Measurements from ENCODE around the gene EDEM1.
"Not testable (repeated sequence)": the region's sequence is repeated elsewhere in the genome, so short reads cannot be mapped to it uniquely, and the experiment has no call there.

The EDEM1 gene

GRCh38 chr3:5179036-5179435 lies 8.5 kb upstream of the EDEM1 start:
- DNase-seq: not testable (repeated sequence)

DNA sequence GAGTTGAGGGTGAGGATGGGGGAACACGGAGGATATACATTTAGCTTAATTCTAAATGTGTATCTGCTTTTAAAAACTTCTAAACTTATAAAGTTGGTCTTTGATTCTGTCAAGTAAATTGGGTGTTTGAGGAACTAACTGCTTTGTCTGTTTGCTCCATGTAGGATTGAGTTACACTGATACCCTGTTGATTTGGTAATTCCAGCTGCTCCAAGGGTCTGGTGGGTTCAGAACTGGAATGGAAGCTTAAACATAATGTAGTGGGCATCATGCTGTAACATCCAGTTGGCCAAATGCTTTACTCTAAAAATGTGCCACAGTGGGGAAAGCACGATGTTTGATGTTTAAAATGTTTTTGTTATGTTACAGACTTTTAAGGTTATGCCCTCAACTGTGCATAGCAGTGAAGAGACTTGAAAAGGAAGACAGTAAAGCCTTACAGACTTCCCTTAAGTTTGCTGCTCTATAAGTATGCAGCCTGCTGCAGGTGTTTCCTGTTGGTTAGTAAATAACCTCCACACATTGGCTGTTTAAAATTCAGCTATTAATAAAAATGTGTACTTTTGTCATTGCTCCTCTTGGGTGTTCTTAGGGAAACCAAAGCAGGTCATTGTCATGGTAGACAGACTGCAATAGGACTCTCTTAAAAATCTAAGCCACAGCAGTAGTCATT lies 5.9 kb upstream of the EDEM1 start:
- no peak for DNase-seq

DNA sequence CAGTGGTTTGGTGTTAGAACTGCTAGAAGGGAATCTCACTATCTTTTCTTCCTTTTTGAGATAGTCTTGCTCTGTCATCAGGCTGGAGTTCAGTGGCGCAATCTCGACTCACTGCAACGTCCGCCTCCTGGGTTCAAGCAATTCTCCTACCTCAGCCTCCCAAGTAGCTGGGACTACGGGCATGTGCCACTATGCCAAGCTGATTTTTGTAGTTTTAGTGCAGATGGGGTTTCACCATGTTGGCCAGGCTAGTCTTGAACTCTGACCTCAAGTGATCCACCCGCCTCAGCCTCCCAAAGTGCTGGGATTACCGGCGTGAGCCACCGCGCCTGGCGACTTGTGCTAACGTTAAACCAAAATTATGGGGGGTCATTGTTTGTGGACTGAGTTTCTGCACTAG lies 3.8 kb upstream of the EDEM1 start:
- not testable (repeated sequence) for DNase-seq

GRCh38 chr3:5184499-5184898 lies 3.0 kb upstream of the EDEM1 start:
- DNase-seq: no peak

DNA sequence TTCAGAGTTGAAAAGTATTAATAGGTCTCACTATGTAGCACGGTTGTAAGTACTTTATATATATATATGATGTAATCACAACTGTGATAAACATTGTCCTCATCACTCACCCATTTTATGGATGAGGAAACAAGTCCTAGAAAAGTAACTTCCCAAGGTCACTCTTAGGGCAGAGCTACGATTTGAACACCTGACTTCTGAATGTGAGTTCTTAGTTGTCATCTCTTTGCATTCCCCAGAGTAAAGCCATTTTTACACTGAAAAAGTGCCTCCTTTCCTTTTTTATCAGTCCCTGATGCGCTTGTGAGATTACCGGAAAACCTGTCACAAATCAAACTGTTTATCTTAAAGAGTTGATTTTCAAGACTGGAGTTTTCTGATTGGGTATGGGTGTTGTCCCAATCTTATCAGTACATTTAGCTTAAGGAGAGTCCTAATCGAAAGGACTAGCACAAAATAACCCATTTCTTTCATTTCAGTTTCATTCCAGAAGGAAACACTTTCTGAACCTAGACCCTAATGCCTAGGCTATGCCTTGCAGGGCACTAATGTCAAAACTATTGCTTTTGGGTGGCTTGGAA lies 2.3 kb upstream of the EDEM1 start:
- no peak for DNase-seq

DNA sequence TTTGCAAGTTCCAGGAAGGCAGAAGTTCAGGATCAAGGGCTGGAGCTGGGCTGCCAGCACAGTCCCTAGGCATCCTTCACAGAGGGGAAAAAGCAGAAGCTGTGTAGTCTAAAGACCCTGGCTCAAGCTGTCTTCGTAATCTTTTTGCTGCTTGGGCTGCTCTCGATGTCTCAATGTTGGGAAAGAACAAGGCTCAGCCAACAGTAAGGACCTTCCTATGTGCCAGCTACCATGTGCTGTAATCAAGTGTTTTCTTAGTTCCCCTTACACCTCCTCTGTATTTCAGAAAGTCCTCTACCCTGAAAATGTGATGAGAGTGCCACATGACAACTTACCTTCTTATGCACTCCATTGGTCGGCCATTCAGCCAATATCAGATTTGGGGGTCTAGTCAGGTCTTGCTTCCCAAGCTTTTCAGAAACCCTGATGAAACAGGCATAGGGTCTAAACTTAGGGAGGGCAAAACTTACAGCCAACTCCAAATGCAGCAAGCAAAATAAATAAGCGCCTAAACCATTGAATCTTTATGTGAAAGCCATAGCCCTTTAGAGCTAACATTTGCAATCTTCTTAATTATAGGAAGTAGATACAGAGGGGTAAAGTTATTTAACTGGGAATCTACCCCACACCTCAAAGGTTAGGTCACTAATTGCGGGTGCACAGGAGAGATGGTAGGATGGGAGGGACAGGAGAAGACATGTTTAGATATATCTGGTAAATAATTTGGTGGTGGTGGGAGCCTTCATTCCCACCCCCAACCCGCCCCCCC lies 1.2 kb upstream of the EDEM1 start:
- DNase-seq: no peak

DNA sequence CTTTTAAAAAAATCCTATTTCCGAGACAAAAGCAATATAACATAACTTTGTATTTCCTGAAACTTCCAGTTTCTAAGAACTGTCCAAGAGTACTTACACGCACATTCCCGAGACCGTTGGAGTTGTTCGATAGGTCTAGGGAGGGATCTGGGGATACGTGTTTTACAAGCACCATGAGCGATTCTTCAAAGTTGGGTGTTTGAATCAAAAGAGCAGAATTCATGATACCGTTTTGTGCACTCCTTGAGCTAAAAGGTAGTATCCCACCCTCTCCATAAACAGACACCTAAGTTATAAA lies 700 bp upstream of the EDEM1 start:
- DNase-seq: no peak

GRCh38 chr3:5187920-5188418 lies 462 bp downstream of the EDEM1 start:
- peak; percentile 44 to 56 for DNase-seq

GRCh38 chr3:5188419-5189221 lies 1.1 kb downstream of the EDEM1 start:
- peak; percentile 45 to 53 for DNase-seq

- DNase-seq: peak in 1 of 2 experiments; percentile 43
These were observed 2.8 kb downstream of the EDEM1 start for GRCh38 chr3:5190147-5190791.

GRCh38 chr3:5191555-5192304 lies 4.2 kb downstream of the EDEM1 start:
- no peak for DNase-seq

GRCh38 chr3:5192571-5193365 lies 5.3 kb downstream of the EDEM1 start:
- DNase-seq: peak; percentile 46 to 68

GRCh38 chr3:5194341-5194740 lies 6.8 kb downstream of the EDEM1 start:
- no peak for DNase-seq

- DNase-seq: no peak
These were observed 7.4 kb downstream of the EDEM1 start for GRCh38 chr3:5194801-5195509.

DNA sequence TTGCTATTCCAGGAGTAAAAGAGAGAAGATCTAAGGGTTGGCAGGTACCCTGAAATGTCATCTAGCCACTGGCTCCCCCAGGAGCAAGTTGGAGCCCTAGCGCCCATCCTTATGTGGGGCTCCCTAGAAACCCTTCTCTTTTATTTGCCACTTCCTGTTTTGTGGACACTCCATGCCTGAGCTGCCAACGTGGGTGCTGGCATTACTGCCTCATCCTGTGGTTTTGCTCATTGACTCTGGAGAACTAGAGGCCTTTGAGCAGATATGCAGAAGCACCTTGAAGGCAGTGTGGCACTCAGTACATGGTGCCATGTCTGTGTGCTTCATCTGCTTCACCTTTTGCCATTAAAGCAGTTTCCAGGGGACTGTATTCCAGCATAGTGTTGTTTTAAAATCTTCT lies 8.1 kb downstream of the EDEM1 start:
- DNase-seq: peak; percentile 48 to 60

DNA sequence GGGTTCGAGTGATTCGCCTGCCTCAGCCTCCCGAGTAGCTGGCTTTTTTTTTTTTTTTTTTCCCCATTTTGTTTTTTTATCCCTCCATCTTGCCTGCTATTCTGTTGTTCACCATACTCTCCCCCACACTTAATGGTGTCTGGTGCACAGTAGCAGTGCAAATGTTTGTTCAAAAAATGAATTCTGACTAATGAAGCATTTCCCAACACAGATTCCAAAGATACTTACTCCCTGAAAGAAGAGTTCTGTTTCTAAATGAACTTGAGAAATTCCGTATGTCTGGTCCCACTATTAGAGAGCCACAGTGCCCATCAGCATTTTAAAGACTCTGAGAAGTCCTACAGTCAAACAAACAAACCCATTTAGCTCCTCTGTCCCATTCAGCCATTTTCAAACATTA lies 9.5 kb downstream of the EDEM1 start:
- DNase-seq: no peak

DNA sequence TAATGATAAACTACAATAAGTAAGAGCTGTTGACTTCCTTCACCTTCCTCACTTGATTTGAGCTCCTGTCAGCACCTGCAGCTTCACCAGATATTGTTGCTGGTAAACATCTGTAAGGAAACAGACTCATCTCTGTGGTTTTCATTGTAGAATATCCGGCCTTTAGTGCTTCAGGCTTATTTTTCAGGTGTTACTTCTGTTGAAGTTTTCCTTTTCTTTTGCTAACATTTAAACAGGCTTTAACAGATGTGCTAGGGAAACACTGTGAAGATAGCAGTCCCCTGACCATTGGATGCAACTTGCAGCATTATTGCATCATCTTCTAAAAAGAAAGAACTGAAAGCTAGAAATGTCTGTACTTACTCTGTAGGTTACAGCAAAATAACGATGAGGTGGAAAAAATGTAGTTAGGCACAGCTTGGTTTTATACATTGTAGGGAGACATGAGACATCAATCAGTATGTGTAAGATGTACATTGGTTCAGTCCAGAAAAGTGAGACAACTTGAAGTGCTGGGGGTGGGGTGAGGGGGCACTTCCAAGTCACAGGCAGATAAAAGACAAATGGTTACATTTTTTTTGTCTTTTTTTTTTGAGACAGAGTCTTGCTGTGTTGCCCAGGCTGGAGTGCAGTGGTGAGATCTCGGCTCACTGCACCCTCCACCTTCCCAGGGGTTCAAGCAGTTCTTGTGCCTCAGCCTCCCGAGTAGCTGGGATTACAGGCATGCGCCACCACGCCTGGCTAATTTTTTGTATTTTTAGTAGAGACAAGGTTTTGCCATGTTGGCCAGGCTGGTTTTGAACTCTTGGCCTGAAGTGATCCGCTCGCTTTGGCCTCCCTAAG lies 10.2 kb downstream of the EDEM1 start:
- peak; percentile 38 to 44 for DNase-seq

DNA sequence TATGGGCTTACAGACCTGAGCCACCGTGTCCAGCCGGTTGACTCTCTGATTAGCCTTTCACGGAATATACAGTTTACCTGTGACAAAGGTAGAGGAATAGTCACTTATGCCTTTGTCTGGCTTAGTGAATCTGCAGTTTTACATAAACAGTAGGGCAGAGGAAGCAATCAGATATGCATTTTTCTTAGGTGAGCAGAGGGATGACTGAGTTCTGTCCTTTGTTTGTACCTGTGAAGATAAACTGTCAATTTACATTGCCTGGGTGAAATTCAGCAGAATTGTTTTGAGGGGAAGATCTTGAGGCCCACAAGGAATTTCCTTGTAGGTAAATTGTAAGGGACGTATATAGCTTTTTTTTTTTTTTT lies 10.8 kb downstream of the EDEM1 start:
- no peak for DNase-seq

DNA sequence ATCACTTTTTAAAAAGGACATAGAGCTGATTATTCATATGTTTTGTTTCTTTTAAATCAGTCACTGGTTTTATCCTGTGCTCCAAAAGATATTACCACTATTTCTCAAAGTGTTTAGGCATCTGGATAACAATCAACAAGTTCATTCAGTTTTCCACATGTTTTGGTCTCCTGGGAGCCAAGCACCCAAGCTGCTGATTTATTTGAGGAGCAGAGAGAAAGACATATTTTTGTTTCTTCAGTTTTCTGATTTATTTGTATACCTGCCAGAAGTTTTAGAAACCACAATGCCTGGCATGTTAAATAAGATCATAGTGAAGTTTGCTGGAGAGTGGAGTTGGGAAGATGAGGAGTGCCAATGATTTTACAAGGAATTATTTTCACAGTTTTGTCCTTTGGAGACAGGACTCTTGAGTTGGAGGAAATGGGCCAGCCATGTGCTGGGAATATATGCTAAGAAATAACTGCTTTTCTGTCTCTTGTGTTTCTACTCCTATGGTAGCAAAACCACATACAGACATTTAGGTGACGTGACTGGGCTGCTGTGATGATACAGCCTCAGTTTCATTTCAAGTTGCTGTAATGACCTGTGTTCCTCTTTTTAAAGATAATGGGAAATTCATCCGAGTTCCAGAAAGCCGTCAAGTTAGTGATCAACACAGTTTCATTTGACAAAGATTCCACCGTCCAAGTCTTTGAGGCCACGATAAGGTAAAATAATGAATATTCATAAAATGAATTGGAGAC lies 11.7 kb downstream of the EDEM1 start:
- peak in 1 of 2 experiments; percentile 51 for DNase-seq
